Activated CD4-positive, alpha-beta T cell treated with anti-CD3 and anti-CD28 coated beads, Interleukin-10, Interleukin-2, amounts not matched to agents 100 ng/mL and 50 ng/mL, durations not matched to agents 16 hours and 8 hours (primary cell): ENCODE results near the gene LRP1.
A peak's percentile ranks its signal among the peaks of the same experiment; 100 is the strongest.

Experiments
- DNase-seq: peaks from one replicate; pipeline ENCODE4 v3.0.0-alpha.2; 2020

LRP1 gene

GRCh38 chr12:57094208-57095160 is 33.8 kb upstream of the LRP1 start:
- no peak for DNase-seq

GRCh38 chr12:57095440-57095839 is 32.8 kb upstream of the LRP1 start:
- no peak for DNase-seq

- DNase-seq = no peak
These were observed 32.1 kb upstream of the LRP1 start for GRCh38 chr12:57096099-57096572.

- DNase-seq = no peak
These were observed 31.3 kb upstream of the LRP1 start for GRCh38 chr12:57096748-57097553.

GRCh38 chr12:57097554-57097835 is 30.8 kb upstream of the LRP1 start:
- DNase-seq = no peak

- DNase-seq = no peak
These were observed 29.7 kb upstream of the LRP1 start for GRCh38 chr12:57098546-57098945.

- no peak for DNase-seq
These were observed 29.1 kb upstream of the LRP1 start for GRCh38 chr12:57099047-57099714.

GRCh38 chr12:57099766-57100165 is 28.5 kb upstream of the LRP1 start:
- no peak for DNase-seq

- no peak for DNase-seq
These were observed 26.2 kb upstream of the LRP1 start for GRCh38 chr12:57101892-57102695.

- DNase-seq = no peak
These were observed 24.4 kb upstream of the LRP1 start for GRCh38 chr12:57103856-57104255.

- DNase-seq = no peak
These were observed 23.9 kb upstream of the LRP1 start for GRCh38 chr12:57104292-57104910.

- DNase-seq = no peak
These were observed 23.1 kb upstream of the LRP1 start for GRCh38 chr12:57105011-57105753.

GRCh38 chr12:57106021-57106708 is 22.1 kb upstream of the LRP1 start:
- DNase-seq = no peak

- DNase-seq = no peak
These were observed 20.7 kb upstream of the LRP1 start for GRCh38 chr12:57107456-57108155.

- no peak for DNase-seq
These were observed 18.8 kb upstream of the LRP1 start for GRCh38 chr12:57109207-57110103.

- DNase-seq = peak; percentile 88
These were observed 17.9 kb upstream of the LRP1 start for GRCh38 chr12:57110104-57111030.

GRCh38 chr12:57111031-57111734 is 17.1 kb upstream of the LRP1 start, which contains the start of gene STAT6:
Gene STAT6, minus strand, starts transcription at chr12:57111362. Its CDS starts 3,084 bp downstream, at chr12:57108278.
- DNase-seq = peak; percentile 93
